ENCODE data around the gene ANKRD33. TPM values are rescaled to one million over a fixed set of nuclear protein-coding genes. Genes with fewer than 3 reads are reported as not detected.

The ANKRD33 gene
- total RNA-seq, 1 experiment from 2014 or later: not detected

DNA sequence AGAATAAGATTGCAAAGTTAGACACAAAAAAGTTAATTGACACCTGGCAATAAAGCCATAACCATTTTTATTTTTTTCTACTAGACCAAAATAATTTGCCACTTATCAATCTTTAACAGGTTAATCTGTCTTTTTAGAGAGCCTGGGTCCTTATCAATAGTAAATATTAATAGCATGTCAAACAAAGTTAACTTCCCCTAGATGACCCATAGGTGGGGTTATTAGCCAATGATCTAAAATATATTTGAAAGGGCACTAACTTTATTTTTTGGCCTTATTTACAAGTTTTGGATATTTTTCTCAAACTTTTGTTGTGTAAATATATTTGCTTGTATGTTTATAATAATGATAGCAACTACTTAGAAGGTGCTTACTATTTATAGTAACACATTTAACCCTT lies 3.9 kb downstream of the ANKRD33 start:
- in situ Hi-C loops (cut with HindIII; ENCODE audit: low pct_unique_long_range_greater_than_20kb, low sequenced_read_pairs): no loop called here
- DNase-seq (ENCODE audit: low read depth): no peak

DNA sequence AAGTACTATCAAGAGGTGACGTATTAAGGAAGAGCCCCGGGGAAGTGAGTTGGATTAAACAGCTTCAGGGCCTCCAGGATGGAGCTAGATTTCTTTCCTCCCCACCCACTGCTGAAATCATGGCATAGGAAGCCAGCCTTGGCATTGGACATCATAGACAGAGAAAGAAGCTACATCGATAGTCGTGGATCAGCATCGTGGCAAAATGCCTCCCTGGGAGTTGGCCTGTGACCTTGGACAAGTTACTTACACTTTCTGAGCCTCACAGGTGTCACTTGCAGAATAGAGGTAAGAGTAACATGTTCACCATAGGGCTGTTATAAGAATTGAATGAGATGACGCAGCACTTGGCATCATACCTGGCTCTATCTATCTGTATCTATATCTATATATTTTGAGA lies 5.9 kb downstream of the ANKRD33 start:
- DNase-seq (ENCODE audit: low read depth): no peak
- in situ Hi-C loops (cut with HindIII; ENCODE audit: low pct_unique_long_range_greater_than_20kb, low sequenced_read_pairs): no loop called here

DNA sequence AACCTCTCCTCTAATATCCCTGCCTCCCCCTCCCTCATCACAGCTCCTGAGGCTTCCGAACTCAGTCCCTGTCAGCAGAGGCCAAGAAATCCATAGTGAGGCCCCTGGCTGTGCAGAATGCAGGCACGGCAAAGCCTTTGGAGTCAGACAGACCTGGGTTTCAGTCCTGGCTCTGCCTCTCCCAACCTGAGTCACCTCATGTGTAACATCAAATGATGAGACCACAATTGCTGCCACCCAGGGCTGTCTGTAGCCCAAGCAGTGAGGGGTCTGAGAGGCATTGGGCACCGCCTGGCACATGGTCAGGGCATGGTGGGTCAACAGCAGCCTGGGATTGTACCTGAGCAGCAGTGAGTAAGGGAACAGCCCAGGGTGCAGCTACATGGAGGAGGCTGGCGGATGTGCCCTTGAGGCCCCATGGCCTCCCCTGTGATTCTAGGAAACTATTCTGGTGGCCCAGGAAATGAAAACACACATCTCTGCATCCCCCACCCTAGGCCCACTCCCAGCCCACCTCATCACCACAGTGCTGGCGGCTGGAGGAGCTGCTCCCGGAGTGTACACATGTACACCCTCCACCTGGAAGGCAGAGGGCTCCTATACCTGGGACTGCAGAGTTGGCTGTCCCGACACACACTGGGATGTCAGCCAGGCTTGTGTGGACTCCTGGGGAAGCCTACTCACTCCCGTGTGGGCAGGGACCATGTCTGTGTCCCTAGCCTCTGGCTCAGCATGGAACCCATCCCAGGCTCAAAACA lies 7.7 kb downstream of the ANKRD33 start:
- no peak for DNase-seq (ENCODE audit: low read depth)
- in situ Hi-C loops (cut with HindIII; ENCODE audit: low pct_unique_long_range_greater_than_20kb, low sequenced_read_pairs): no loop called here

DNA sequence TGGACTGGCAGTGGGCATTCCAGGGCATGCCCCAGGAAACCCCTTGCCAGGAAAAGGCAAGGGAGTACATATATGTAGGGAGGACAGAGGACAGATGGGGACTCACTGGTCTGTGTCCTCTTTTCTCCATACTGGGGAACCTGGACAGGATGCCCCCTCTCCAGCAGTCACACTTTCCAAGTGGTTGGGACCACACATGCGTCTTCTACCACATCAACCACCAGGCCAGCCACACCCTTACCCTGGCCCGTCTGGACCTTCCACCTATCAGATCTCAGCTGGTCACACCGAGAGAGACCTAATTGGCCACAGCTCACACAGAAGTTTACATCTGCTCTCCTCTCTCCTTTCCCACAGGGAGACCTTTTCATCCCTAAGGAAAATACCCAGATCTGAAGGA lies 8.3 kb downstream of the ANKRD33 start:
- no peak for DNase-seq (ENCODE audit: low read depth)
- in situ Hi-C loops (cut with HindIII; ENCODE audit: low pct_unique_long_range_greater_than_20kb, low sequenced_read_pairs): no loop called here

DNA sequence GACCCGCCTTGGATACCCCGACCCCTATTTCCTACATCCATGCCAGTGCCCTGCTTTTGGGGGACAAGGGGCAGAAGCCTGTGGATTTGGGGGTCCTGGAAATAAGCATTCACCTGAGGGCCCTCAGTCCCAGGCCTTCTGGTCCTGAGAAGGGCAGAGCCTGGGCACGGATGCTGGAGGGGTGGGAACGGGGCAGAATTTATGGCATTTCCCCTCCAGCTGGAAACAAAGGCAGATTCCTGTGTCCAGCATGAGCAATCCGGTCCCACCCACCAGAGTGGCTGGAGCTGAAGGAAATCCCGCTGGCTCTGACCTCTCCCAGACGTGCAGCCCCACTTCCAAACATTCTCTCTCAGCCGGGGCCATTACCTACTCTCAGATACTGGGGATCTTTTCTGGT lies 9.3 kb downstream of the ANKRD33 start:
- DNase-seq (ENCODE audit: low read depth): no peak
- in situ Hi-C loops (cut with HindIII; ENCODE audit: low pct_unique_long_range_greater_than_20kb, low sequenced_read_pairs): no loop called here

DNA sequence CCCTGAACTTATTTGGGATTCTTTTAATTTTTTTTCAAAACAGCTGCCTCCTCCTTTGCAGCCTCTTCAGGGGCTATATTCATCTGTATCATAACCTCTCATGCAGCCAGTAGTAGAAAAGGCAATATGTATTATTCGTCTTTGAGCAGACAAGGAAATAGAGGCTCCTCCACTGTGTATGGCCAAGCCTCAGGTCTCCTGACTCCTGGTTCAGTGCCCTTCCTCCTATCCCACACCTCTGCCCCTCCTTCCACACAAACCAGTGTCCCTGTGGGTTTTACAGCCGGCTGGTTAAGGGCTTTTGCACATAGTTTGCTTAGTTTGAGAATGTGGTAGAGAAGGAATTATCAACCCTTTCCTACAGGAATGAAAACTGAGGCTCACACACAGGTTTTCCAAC lies 10.6 kb downstream of the ANKRD33 start:
- DNase-seq (ENCODE audit: low read depth): no peak
- in situ Hi-C loops (cut with HindIII; ENCODE audit: low pct_unique_long_range_greater_than_20kb, low sequenced_read_pairs): no loop called here

DNA sequence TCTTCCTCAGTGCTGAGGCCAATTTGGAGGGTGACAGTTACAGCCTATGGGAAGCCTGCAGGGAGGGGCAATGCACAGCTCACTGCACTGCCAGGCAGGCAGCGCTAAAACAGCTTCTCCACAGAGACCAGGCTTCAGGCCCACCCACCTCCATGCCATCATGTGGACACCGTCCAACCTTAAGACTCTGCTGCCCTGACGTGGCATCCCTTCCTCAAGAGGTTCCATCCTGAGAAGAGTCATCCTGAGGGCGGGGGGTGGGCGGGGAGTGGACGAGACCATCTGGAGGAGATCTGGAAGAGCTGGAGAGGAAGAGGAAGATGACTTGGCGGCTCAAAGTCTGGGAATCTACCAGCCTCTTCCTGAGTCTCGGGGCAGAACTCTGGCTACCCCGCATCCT lies 11.0 kb downstream of the ANKRD33 start:
- in situ Hi-C loops (cut with HindIII; ENCODE audit: low pct_unique_long_range_greater_than_20kb, low sequenced_read_pairs): no loop called here
- peak; percentile 50 for DNase-seq (ENCODE audit: low read depth)

DNA sequence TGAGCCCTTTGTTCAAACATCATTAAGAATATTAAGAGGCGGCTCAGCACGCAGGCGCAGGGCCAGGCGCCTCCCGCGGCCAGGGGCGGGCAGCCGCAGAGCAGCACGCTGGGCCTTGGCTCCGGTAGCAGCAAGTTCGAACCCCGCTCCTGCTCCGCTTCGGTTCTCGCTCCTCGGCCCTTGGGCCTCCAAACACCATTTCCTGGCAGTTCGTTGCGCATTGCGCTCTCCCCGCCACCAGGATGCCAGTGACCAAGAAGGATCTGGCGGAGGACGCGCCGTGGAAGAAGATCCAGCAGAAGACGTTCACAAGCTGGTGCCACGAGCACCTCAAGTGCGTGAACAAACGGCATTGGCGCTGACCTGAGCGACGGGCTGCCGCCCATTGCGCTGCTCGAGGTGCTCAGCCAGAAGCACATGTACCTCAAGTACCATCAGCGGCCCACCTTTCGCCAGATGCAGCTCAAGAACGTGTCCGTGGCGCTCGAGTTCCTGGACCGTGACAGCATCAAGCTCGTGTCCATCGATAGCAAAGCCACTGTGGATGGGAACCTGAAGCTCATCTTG lies 12.5 kb downstream of the ANKRD33 start:
- in situ Hi-C loops (cut with HindIII; ENCODE audit: low pct_unique_long_range_greater_than_20kb, low sequenced_read_pairs): no loop called here
- no peak for DNase-seq (ENCODE audit: low read depth)

DNA sequence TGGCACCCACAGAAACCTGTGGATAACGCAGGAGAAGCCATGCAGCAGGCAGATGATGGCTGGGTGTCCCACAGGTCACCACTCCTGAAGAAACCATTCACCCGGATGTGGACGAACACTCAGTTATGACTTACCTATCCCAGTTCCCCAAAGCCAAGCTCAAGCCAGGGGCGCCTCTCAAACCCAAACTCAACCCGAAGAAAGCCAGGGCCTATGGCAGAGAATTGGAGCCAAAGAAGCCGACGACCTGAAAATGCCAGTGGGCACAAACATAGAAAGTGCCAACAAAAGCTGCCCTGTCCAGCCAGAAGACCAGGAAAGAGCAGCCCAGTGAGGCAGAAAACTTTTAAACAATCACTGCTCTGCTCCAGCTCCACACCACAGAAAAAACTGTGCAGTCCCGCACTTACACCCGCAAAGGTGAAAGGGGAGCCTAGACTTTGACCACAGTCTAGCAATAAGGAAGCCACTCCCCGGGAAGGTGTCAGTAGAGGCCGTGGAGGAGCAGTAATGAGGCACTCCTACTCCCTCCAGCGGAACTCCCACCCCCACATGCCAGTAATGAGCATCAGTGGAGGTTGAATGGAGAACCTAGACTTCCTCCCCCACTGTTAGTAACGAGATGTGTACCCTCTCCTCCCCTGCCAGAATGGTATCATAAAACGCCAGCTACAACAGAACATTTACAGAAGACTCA lies 13.4 kb downstream of the ANKRD33 start:
- no peak for DNase-seq (ENCODE audit: low read depth)
- in situ Hi-C loops (cut with HindIII; ENCODE audit: low pct_unique_long_range_greater_than_20kb, low sequenced_read_pairs): no loop called here

DNA sequence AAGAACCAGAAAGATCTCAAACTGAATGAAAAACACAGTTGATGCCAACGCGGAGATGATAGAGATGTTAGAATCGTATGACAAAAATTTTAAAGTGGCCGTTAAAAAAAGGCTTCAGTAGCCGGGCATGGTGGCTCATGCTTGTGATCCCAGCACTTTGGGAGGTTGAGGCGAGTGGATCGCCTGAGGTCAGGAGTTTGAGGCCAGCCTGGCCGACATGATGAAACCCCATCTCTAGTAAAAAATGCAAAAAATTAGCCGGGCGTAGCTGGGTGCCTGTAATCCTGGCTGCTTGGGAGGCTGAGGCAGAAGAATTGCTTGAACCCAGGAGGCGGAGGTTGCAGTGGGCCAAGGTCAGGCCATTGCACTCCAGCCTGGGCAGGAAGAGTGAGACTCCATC lies 14.0 kb downstream of the ANKRD33 start:
- no peak for DNase-seq (ENCODE audit: low read depth)
- in situ Hi-C loops (cut with HindIII; ENCODE audit: low pct_unique_long_range_greater_than_20kb, low sequenced_read_pairs): no loop called here

DNA sequence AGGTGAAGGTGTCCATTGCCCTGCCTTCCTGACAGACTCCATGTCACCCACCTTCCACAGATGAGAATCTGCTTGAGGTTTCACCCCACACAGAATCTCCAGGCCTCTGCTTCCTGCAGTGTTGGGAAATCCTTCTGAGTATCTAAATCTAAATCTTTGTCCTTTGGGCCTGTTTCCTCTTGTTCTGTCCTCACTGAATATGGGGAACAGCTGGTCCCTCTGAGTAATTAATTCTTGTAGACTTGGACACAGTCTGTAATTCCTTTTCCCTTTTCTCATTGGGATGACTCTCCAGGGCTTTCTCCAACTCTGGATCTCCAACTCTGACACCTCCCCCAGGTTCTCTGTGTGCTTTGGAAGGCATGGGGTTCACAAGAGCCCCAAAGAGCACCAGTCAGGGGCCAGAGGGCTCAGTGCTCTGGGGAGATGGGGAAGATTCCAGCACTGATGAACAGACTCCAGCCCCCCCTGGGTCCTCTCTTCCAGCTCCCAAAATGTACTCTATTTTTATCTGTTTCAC lies 17.1 kb downstream of the ANKRD33 start:
- in situ Hi-C loops (cut with HindIII; ENCODE audit: low pct_unique_long_range_greater_than_20kb, low sequenced_read_pairs): no loop called here

DNA sequence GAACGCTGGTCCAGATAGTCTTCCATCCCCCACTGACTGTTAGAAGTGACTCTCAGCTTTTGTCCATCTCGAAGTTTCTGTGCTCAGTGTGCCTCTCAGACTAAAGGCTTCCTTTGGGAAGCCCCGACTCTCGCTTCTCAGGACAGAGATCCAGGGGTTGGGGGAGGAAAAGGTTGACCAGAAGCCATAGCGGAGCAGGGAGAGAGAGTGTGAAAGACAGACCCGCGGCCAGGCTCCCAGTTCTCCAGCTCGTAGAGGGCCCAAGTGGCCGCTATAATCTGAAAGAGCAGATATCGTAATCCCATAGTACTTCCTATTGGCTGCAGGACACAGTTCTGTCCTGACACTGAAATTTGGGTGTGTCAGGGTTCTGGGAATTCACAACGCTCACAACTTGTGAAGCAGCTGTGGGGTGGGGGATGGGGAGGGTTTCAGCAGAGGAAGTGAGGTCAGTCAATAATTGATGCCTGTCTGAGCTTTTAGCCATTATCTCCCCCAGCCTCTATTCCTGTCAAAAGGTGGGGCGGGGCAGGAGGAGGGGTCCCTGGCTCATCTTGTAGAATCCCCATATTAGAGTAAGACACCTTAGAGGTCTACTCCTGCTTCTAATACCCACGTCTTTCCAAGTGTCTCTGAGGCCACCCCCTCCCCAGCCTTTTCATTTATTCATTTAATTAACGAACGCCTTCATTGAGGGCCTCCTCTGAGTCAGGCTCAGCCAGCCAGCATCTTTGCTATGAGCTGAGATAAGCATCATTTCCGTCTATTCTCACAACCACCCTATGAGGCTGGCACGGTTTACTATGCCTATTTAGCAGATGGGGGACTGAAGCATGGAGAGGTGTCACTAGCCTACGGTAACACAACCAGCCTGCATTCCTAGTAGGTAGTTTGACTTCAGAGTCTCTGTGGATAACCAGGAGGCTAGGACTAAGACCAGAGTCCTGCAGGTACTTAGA lies 17.8 kb downstream of the ANKRD33 start:
- DNase-seq (ENCODE audit: low read depth): no peak
- in situ Hi-C loops (cut with HindIII; ENCODE audit: low pct_unique_long_range_greater_than_20kb, low sequenced_read_pairs): no loop called here

More for the DNA sequence above, 17.1 kb downstream of the ANKRD33 start:
- no peak for DNase-seq (ENCODE audit: low read depth)

DNA sequence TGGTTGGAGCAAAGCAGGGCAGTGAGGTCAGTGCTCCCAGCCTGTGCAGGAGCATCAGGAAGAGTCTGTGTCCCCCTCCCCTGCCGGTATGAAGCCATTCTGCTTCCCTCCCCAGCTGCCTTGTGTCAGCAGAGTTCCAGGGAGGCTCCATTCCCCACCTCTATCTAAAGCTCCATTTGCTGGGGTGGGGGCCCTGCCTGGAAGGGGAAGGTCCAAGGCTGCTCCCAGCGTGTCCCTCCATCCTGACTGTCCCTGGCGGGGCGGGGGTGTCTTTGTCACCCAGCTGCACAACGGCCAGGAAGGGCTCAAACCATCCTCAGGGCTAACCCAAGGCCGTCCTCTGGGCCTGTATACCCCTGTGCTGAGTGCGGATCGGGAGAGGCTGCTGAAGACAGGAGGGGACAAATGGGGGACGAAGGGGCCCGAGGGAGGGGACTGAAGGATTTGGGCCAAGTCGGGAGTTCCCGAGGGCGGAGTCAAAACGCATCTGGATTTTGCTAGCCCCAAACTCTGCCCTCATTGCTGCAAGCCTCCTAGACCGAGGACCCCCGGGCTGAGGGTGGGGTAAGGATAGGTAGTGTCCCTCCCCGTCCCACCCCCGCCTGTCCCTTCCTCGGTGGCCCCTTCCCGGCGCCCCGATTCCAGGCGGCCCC lies 18.7 kb downstream of the ANKRD33 start:
- no peak for DNase-seq (ENCODE audit: low read depth)
- in situ Hi-C loops (cut with HindIII; ENCODE audit: low pct_unique_long_range_greater_than_20kb, low sequenced_read_pairs): no loop called here

DNA sequence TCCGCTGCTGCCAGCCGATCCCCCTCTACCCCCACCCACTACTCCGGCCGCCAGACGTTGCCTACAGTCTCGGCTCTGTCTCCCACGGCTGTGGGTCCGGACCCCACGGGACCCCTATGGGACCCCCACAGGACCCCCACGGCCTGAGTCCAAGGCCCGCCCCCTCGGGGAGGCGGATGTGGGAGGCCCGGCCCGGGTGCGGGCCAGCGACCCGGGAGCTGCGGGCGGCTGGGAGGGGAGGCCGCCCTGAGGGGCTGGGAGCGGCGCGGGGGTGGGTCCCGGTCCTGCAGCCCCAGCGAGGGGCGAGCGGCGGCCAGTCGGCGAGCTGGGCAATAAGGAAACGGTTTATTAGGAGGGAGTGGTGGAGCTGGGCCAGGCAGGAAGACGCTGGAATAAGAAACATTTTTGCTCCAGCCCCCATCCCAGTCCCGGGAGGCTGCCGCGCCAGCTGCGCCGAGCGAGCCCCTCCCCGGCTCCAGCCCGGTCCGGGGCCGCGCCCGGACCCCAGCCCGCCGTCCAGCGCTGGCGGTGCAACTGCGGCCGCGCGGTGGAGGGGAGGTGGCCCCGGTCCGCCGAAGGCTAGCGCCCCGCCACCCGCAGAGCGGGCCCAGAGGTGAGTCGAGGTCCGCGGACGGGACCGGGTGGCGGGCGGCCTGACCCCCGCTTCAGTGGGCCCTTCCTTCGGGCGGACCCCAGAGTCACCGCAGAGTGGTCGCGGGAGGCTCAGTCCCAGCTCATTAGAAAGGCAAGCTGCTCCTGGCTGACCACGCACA lies 19.4 kb downstream of the ANKRD33 start, which contains the start of gene ACVRL1:
TSS of gene ACVRL1 (plus strand) at position 422 of the 773 bp plus-strand sequence. CDS start 4,971 bp downstream, outside the sequence.
- in situ Hi-C loops (cut with HindIII; ENCODE audit: low pct_unique_long_range_greater_than_20kb, low sequenced_read_pairs): no loop called here
- DNase-seq (ENCODE audit: low read depth): no peak

DNA sequence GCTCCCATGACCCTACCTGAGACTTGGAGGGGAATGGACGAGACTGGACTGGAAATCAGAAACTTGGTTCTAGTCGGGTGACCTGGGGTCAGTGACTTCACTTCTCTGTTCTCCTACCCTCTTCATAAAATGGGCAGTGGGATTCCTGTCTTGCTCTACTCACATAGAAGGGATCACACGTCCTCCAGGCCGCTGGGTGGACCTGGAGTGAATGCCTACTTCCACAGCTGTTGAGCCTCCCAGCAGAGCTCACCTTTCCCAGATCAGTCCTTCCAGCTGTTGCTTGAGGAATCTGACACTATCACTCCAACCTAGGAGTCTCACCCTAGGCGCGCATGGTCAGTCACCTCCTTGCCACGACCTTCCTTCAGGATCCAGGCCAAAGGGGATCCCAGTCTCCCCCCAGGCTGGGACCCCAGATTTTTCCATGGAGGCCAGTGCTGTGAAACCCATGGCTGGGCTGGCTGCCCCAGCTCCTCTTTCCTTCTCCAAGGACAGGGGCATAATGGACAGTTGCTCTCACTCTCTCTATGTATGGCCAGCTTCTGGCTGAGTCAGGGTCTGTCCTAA lies 20.0 kb downstream of the ANKRD33 start:
- DNase-seq (ENCODE audit: low read depth): no peak
- in situ Hi-C loops (cut with HindIII; ENCODE audit: low pct_unique_long_range_greater_than_20kb, low sequenced_read_pairs): no loop called here

DNA sequence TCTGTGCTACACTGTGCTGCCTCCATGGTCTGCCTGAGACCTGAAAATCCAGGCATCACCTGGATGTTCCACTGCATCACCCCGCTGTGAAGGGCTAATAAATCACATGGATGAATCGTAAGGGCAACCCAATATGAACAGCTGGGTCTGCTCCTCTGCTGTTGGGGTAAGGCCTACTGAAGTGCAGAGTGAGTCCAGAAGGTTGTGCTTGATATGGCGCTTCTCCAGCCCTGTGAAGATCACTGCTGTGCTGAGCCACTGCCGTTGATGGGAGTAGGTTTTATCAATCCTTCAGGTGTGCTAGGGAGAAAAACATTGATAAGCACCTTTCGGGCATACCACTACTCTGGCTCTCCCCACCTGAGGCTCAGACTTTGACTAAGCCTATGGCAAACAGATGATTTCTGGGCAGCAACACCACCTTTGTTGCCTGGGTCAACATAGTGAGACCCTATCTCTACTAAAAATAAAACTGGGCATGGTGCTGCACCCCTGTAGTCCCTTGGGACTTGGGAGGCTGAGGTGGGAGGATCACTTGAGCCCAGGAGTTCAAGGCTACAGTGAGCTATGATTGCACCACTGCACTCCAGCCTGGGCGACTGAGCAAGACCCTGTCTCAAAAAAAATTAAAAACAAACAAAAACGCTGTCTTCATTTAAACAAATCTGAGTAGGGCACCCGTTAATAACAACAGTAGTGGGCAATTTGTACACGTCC lies 21.1 kb downstream of the ANKRD33 start:
- in situ Hi-C loops (cut with HindIII; ENCODE audit: low pct_unique_long_range_greater_than_20kb, low sequenced_read_pairs): no loop called here
- no peak for DNase-seq (ENCODE audit: low read depth)
